DMS53 (cell line): ENCODE results near the gene SLC10A4.

Source experiments
- DNase-seq: peaks from one replicate; lab custom pipeline; 2025; lab: John Stamatoyannopoulos, UW

Gene SLC10A4

GRCh38 chr4:48489683-48490011 is 6.5 kb downstream of the SLC10A4 start:
- DNase-seq, result no peak

DNA sequence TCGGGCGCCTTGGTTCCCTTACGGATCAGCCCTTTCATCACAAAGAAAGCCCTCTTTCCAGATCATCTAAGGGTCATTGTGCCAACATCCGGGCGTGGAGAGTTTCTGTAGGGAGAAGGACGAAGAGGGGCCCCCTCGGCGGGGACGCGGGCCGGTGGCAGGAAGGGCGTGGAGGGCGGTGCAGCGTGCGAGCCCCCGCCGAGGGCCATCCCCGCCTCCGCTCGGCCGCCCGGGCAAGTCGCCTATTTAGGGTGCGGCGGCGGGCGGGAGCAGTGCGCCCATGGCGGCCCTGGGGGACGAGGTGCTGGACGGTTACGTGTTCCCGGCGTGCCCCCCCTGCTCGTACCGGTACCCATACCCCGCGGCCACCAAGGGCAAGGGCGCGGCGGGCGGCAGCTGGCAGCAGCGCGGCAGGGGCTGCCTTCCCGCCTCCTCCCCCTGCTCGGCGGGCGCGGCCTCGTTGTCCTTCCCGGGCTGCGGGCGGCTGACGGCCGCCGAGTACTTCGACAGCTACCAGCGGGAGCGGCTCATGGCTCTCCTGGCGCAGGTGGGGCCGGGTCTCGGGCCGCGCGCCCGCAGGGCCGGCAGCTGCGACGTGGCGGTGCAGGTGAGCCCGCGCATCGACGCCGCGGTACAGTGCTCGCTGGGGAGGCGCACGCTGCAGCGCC is 7.0 kb downstream of the SLC10A4 start, which contains the start of gene ZAR1:
Gene ZAR1, plus strand, starts transcription at position 241 of the 668 bp plus-strand sequence. Its CDS starts 40 bp downstream, at position 281.
- DNase-seq, result peak; percentile 76

DNA sequence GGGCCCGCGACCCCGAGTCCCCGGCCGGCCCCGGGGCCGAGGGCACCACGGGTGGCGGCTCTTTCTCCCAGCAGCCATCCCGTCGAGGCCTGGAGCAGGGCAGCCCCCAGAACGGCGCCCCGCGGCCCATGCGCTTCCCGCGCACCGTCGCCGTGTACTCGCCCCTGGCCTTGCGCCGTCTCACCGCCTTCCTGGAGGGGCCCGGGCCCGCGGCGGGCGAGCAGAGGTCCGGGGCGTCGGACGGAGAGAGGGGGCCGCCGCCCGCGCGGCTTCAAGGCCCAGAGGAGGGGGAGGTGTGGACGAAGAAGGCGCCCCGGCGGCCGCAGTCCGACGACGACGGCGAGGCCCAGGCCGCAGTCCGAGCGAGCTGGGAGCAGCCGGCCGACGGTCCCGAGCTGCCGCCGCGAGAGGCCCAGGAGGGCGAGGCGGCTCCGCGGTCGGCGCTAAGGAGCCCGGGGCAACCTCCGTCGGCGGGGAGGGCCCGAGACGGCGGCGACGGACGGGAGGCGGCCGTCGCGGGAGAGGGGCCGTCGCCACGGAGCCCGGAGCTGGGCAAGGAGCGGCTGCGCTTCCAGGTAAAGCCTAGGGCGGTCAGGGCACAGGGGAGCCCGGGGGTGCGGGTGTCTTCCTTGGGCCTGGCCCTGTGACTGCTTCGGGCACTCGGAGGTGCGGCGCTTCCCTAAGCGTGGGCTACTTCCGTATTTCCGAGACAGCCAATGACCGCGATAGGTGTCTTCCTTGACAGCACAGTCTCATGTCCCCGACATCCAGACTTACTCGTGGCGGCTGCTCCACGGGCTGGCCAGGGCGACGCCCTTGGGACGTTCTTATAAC is 7.8 kb downstream of the SLC10A4 start:
- no peak for DNase-seq

DNA sequence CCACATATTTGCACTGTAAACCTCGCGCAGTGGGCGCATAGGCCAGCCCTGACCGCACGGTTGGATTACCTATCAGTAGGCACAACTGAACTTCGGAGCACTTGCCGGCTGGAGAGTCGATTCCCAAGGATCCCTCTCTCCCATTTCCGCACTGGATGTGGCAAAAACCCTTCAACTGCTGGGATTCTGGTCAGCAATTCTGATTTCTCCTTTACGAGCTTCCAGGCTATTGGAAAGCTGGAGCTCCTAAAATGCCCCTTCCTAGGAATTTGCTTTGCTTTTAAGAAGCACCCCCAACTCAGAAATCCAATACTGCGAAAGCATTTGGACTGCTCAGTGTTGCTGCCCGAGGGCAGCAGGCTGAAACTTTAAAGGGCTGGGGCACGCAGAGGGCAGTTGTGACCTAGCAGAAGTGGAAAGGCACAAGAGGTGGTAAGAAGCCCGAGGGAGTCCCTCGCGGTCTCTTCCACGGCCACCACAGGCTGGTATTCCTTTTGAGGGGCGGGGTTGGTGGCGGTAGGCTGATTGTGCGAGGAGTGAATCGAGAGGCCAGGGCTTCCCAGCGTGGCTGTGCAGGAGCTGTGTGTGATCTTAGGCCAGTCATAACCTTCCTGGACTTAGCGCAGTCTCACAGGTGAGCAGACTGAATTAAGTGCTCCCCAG is 8.5 kb downstream of the SLC10A4 start:
- DNase-seq, result no peak

- no peak for DNase-seq
Observed at GRCh38 chr4:48493452-48494100, 10.4 kb downstream of the SLC10A4 start.

DNA sequence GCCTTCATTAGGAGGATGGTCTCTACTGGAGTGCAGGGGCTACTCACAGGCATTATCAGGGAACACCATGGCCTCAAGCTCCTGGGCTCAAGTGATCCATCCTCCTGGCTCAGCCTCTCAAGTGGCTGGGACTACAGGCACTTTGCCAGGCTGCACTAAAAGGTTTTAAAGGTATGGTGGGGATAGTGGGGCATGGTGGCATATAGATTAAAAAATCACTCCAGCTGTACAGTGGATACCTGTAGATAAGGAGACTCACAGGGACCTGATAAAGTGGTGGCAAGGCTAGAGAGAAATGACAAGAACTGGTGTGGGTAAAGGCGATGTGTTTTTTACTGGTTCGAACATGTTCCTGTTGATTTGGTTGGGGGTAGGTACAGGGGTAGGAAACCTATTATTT is 12.8 kb downstream of the SLC10A4 start:
- DNase-seq, result no peak

DNA sequence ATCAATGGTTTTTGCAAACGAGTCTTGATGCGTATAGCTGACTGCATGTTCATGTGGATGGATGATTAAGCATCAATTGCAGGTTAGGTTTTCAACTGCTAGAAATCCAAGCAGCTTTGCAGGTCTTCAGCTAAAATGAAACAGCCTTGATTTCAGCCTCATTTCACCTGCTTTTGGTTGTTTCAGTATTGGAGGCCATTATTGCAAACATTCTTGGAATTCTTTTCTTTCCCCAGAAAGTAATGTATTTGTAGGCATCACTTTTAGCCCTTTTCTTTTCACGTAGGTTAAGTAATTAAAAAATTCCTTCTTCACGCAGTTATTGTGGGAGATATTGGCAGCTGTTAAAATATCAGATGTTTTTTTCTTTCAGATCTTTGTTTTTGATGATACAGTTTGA is 15.8 kb downstream of the SLC10A4 start:
- no peak for DNase-seq

DNA sequence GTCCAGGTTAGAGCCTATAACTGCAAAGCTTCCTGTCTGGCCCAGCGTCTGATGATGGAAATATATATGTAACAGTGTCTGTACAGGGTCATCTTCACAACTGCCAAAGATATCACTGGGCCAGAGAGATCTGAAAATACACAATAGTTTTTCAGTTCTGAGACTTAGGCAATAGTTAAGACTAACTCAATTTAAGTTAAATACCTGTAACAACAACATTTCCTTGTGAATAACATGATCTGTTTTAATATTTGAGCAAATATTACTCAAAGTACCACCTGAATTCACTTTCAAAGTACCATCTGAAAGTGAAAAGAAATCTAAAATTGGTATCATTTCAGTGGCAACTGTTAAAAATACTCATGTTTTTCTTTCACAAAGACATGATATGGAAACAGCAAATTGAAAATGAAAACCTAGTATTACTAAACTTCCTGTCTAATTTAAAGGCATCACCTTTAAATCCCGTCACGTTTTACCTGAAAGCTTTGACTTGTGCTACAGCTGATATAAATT is 16.5 kb downstream of the SLC10A4 start:
- DNase-seq, result no peak

GRCh38 chr4:48503233-48504025 is 20.3 kb downstream of the SLC10A4 start:
- DNase-seq, result no peak

DNA sequence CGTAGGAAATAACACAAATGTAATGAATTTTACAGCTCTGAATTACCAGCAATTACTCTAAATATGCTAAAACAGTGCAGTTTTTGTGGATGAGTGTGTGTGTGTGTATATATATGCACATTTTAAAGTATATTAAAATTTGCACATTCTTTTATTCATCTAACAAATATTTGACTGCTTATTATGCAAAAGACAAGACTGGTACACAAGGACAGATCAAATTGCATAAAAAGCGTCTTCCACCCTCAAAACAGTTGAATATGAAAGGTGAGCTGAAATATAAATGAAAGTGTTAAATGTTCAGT is 20.8 kb downstream of the SLC10A4 start:
- no peak for DNase-seq

GRCh38 chr4:48504352-48504751 is 21.2 kb downstream of the SLC10A4 start:
- DNase-seq, result no peak

DNA sequence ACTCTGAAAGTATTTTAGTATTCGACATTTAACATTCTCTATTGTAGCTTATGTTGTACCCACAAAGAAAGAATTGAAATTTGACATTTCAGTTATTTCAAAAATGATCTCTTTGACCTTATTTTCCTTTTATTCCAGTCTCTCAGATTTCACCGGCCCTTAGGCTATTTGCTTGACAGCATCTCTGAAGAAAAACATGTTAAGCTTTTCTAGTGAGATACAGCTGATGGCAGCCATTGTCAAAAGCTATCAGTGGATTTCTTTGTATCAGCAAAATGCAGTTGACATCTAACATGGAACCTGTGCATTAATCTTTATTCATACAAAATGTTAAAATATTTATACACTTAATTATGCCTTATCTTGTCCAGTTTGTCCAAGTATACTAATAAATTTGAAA is 23.6 kb downstream of the SLC10A4 start:
- DNase-seq, result no peak

GRCh38 chr4:48509543-48509942 is 26.4 kb downstream of the SLC10A4 start:
- no peak for DNase-seq

DNA sequence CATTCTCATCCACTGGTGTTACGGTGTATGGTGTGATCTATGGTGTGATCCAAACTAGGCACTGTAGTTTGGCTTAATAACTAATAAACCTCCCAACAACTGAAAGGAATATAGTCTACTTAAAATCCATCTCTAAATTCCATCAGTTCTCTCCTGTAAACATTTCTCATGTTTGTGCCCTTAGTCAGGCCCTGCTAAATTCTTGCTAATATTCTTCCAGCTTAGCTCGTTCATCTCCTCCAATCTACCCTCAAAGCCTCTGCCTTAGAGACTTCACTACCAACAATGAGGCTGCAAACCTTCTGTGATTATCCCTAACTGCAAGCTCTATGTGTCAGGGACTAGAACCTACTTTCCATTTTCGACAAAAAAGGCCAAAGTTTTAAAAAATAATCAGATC is 35.0 kb downstream of the SLC10A4 start:
- no peak for DNase-seq

GRCh38 chr4:48526406-48526805 is 43.3 kb downstream of the SLC10A4 start:
- no peak for DNase-seq

DNA sequence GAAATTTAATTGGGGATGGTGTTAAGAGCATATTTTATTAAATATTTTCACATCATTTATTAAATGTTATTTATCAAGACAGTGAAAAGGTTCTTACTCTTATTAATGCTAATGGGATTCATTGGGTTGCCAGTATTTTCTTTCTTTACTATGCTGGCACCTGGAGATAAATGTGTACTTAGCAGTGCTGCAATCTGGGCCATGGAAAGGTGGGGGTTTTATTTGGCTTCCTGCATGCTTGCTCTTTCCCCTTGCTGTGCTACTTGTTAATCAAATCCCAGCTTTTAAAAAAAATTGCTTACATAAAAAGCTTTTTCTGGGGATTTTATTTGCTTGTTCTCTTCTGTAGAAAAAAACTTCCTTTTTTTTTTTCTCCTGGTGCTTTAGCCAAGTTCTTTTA is 55.2 kb downstream of the SLC10A4 start:
- DNase-seq, result no peak
